Glutamatergic neuron (in vitro differentiated cells): Measurements from ENCODE around the gene ITPR1. TPM values are rescaled to one million over a fixed set of nuclear protein-coding genes. Genes with fewer than 3 reads are reported as not detected.

Experiments used
- DNase-seq: peaks from one replicate; pipeline ENCODE4 v3.0.0; 2022
- H3K27ac Mint-ChIP-seq: one replicate; pipeline ENCODE4 v1.8.0; 2020; ENCODE audit warnings: mild to moderate bottlenecking, mixed read lengths, inconsistent platforms; ENCODE audit not compliant: unreplicated experiment
- H3K27me3 Mint-ChIP-seq: one replicate; pipeline ENCODE4 v1.8.0; 2020; ENCODE audit warnings: mild to moderate bottlenecking, moderate library complexity, mixed read lengths, inconsistent platforms; ENCODE audit not compliant: unreplicated experiment
- H3K36me3 Mint-ChIP-seq: one replicate; pipeline ENCODE4 v1.8.0; 2020; ENCODE audit warnings: mild to moderate bottlenecking, mixed read lengths, inconsistent platforms; ENCODE audit not compliant: unreplicated experiment
- H3K4me1 Mint-ChIP-seq: one replicate; pipeline ENCODE4 v1.8.0; 2020; ENCODE audit warnings: mild to moderate bottlenecking, low read depth, mixed read lengths, inconsistent platforms; ENCODE audit not compliant: unreplicated experiment
- H3K4me3 Mint-ChIP-seq: one replicate; pipeline ENCODE4 v1.8.0; 2020; ENCODE audit warnings: mild to moderate bottlenecking, mixed read lengths, inconsistent platforms; ENCODE audit not compliant: unreplicated experiment
- H3K9me3 Mint-ChIP-seq: one replicate; pipeline ENCODE4 v1.8.0; 2020; ENCODE audit warnings: mild to moderate bottlenecking, moderate library complexity, mixed read lengths, inconsistent platforms; ENCODE audit not compliant: unreplicated experiment
- CTCF ChIP-seq: fragments of 200-600 bp; sonication (generic); IDR thresholded peaks from one replicate; pipeline ENCODE4 v1.5.0; 2021; ENCODE audit not compliant: partially characterized antibody, unreplicated experiment
- total RNA-seq: library from RNA; stranded (reverse); fragmentation: NEBNext Ultra II Directional; extraction: Animal tissue kit (Norgen Biotek cat#: 25700); gene quantifications from one replicate; pipeline ENCODE4 v1.2.1, GENCODE V29; 2021; ENCODE audit not compliant: unreplicated experiment

ITPR1 gene
- total RNA-seq, 1 donor from 2014 or later, result 6.9 TPM

- peaks cover 2% of the 10 kb centered on the region for H3K27me3 Mint-ChIP-seq
- H3K36me3 Mint-ChIP-seq, result no peaks in the 10 kb centered on the region
- H3K27ac Mint-ChIP-seq, result no peak overlapping the region
- H3K4me3 Mint-ChIP-seq, result no peak overlapping the region
- TF ChIP-seq CTCF, result no peak
- H3K4me1 Mint-ChIP-seq, result peaks cover 3% of the 10 kb centered on the region
- H3K9me3 Mint-ChIP-seq, result peaks cover 3% of the 10 kb centered on the region
- no peak for DNase-seq
Observed at GRCh38 chr3:4509043-4509442, 15.9 kb downstream of the ITPR1 start.

GRCh38 chr3:4509983-4510755 lies 17.0 kb downstream of the ITPR1 start:
- no peak overlapping the region for H3K4me3 Mint-ChIP-seq
- no peaks in the 10 kb centered on the region for H3K36me3 Mint-ChIP-seq
- no peak for DNase-seq
- H3K27ac Mint-ChIP-seq, result no peak overlapping the region
- H3K27me3 Mint-ChIP-seq, result peaks cover 2% of the 10 kb centered on the region
- no peaks in the 10 kb centered on the region for H3K4me1 Mint-ChIP-seq
- H3K9me3 Mint-ChIP-seq, result peaks cover 3% of the 10 kb centered on the region
- no peak for TF ChIP-seq CTCF

GRCh38 chr3:4511491-4512262 lies 18.5 kb downstream of the ITPR1 start:
- H3K9me3 Mint-ChIP-seq, result peaks cover 3% of the 10 kb centered on the region
- H3K27ac Mint-ChIP-seq, result no peak overlapping the region
- no peak overlapping the region for H3K4me3 Mint-ChIP-seq
- no peak for DNase-seq
- TF ChIP-seq CTCF, result no peak
- H3K4me1 Mint-ChIP-seq, result peaks cover 2% of the 10 kb centered on the region
- H3K36me3 Mint-ChIP-seq, result no peaks in the 10 kb centered on the region
- H3K27me3 Mint-ChIP-seq, result peaks cover 2% of the 10 kb centered on the region

GRCh38 chr3:4512895-4513616 lies 19.9 kb downstream of the ITPR1 start:
- Mint-ChIP-seq H3K36me3 (no peaks in the 10 kb centered on the region), H3K27ac (no peak overlapping the region), H3K4me3 (no peak overlapping the region), H3K4me1 (peaks cover 2% of the 10 kb centered on the region), H3K27me3 (peaks cover 2% of the 10 kb centered on the region), H3K9me3 (peaks cover 1% of the 10 kb centered on the region)
- TF ChIP-seq CTCF, result no peak
- no peak for DNase-seq
